ENCODE results near the gene AEBP1.

The AEBP1 gene

DNA sequence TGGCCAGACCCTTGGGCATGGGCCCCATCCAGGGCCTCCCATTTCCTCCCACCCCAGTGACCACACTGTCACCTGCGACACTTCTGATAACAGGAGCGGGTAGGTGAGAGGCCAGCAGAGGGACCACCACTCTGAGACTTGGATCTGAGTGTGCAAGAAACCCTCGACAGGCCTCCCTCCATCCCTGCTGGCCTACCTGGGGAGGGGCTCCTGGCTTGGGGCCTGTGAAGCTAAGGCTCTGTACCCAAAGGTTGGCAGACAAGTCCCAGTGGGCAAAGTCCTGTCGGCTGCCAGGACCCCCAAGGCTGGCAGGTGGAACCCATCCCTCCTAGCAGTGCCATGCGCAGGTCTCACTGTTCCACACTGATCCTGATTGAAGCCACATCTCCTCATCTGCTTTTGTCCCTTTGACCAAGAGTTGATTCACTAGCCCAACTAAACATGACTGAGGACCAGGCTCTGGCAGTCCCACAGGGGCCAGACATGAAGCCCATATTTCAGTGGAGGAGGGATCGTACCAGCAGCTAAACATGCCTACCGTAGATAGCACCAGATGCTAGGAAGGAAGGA lies 37.6 kb upstream of the AEBP1 start:
- no peak for DNase-seq (ENCODE audit: low read depth in 2 of 3, low spot score in 1 of 3)

DNA sequence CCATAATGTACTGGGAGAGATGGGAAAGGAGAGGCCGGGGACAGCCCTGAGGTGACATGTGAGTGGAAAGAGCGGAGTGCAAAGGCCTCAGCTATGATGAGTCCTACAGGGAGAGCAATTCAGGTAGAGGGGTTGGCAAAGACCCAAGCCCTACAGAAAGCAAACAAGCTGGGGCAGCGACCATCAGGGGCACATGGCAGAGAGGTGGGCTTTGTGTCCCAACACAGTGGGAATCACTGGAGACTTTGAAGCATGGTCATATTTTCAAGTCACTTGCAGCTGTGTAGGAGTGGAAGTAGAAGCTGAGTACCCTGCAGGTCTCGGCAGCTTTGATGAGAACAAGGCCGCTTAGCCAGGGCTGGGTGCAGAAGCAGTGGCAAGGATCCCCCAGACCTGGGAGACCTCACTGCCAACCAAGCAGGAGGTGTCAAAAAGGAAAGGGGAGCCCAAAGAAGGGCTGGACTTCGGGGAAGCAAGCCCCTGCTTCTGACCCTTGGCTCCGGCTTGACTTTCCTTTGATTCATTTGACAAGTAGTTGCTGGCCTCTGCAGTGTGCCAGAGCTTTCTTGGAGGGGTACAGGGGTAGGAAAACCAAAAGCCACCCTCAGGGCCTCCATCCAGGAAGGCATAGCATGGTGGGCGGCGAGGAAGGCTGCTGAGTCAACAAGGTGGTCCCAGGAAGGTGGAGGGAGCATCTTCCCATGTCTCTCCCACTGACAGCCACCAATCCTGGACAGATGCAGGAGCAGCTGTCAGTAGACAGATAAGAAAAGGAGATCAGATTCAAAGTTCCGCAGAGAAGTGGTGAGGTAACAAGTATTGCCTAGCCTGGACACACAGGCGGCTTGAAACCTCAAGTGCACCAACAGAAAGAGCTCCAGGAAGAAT lies 36.8 kb upstream of the AEBP1 start:
- DNase-seq (ENCODE audit: low read depth in 2 of 3, low spot score in 1 of 3), result no peak

- no peak for DNase-seq (ENCODE audit: low read depth in 2 of 3, low spot score in 1 of 3)
These were observed 36.1 kb upstream of the AEBP1 start for GRCh38 chr7:44068054-44068453.

GRCh38 chr7:44071726-44072363 lies 32.3 kb upstream of the AEBP1 start:
- DNase-seq (ENCODE audit: low read depth in 2 of 3, low spot score in 1 of 3), result no peak

GRCh38 chr7:44072364-44073231 lies 31.5 kb upstream of the AEBP1 start:
- no peak for DNase-seq (ENCODE audit: low read depth in 2 of 3, low spot score in 1 of 3)

DNA sequence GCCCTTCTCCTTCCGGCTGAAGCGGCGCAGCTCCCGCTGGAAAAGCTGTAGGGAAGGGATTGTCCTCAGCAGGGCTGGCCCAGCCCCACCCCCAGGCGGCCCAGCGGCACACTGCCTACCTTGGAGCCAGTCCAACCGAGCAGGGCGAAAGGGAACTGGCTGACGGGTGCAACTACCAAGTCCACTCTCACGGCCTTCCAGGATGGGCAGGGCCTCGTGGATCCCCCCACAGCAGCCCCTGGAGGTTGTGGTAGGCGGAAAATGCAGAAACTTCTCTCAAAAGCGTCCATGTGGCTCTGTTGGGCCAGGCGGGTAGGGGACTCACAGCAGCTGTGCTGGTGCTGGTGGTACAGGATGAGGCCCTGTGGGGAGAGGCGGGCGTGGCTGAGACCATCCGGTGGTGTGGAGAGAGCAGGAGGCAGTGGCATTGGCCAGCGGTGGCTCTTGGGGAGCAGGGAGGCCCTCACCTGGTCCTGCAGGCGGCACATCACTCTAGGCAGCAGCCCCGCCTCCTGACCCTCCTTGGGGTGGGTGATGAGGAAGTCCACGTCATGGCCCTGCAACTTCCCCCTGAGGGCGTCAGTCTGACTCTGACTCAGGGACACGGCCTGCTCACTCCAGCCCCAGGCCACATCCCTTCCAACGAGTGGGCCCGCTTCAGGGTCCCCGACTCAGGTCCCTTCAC lies 30.3 kb upstream of the AEBP1 start:
- DNase-seq (ENCODE audit: low read depth in 2 of 3, low spot score in 1 of 3), result no peak

DNA sequence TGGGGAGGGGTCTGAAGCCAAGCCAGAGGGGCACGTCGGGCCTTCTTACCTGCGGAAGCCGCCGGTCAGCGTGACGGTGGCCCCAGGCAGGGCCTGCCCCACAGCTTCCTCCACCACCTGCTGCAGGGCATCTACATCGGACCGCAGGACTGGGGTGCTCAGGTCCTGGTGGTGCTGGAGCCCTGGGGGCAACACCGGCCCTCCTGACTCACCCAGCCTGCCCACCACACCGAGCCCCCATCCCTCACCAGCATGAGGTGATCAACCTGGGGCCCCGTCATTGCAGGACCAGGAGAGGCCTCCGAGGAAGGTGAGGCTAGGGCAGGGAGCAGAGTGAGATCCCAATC lies 29.8 kb upstream of the AEBP1 start:
- no peak for DNase-seq (ENCODE audit: low read depth in 2 of 3, low spot score in 1 of 3)

- DNase-seq (ENCODE audit: low read depth in 2 of 3, low spot score in 1 of 3), result no peak
These were observed 28.7 kb upstream of the AEBP1 start for GRCh38 chr7:44075296-44076075.

DNA sequence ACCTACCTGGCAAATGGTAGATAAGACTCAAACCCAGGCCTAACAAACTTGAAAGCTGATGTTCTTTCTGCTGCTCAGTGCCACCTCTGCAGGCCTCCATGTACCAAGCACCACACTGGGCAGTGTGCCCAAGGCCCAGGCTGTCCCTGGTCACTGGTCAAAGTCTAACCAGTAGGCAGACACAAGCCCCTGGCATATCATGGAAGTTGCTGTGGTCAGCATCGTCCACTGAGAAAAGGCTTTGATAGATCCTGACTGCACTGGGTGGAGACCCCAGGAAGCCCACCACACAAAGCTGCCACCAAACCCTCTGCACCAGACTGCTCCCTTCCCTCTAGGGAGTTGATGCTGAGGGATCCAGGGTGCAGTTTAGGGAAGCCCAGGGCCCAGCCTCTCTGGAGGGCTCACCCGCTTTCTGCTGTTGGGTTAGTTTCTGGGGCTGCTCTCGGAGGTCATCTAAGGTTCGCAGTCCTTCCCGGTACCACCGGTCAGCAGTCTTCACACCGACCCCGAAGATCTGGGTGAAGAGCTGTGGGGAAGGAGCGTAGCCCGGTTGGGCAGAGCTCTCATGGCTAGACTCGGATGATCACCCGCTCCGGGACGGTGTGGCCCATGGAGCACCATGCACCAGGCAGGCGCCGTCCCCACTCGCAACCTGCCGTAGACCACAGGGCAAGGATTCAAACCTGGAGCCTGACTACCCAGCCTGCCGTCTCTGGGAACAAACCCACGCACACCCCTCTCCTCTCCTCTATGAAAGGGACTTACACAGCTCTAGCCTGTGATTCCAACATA lies 27.8 kb upstream of the AEBP1 start:
- no peak for DNase-seq (ENCODE audit: low read depth in 2 of 3, low spot score in 1 of 3)

GRCh38 chr7:44077061-44077460 lies 27.1 kb upstream of the AEBP1 start:
- no peak for DNase-seq (ENCODE audit: low read depth in 2 of 3, low spot score in 1 of 3)

- DNase-seq (ENCODE audit: low read depth in 2 of 3, low spot score in 1 of 3), result no peak
These were observed 26.5 kb upstream of the AEBP1 start for GRCh38 chr7:44077681-44078091.

- DNase-seq (ENCODE audit: low read depth in 2 of 3, low spot score in 1 of 3), result no peak
These were observed 25.6 kb upstream of the AEBP1 start for GRCh38 chr7:44078521-44078920.

- no peak for DNase-seq (ENCODE audit: low read depth in 2 of 3, low spot score in 1 of 3)
These were observed 24.7 kb upstream of the AEBP1 start for GRCh38 chr7:44079331-44080021.

DNA sequence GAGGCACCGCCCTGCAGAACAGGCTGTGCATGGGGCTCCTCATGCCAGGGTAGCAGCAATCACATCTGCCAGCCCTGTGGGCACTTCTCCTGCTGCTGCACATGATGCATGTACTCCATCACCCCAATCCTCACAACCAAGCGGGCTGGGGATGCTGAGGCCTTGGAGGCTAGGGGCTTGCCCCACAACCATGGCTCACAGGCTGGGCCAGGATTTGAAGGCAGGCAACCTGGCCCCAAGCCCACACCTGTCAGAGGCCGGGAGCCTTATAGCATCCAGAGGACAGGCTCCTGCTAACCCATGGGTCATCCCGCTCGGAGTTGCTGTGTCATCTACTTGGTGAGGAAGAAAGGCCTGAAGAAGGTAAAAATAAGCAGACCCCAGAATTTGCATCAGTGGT lies 24.0 kb upstream of the AEBP1 start:
- DNase-seq (ENCODE audit: low read depth in 2 of 3, low spot score in 1 of 3), result no peak

DNA sequence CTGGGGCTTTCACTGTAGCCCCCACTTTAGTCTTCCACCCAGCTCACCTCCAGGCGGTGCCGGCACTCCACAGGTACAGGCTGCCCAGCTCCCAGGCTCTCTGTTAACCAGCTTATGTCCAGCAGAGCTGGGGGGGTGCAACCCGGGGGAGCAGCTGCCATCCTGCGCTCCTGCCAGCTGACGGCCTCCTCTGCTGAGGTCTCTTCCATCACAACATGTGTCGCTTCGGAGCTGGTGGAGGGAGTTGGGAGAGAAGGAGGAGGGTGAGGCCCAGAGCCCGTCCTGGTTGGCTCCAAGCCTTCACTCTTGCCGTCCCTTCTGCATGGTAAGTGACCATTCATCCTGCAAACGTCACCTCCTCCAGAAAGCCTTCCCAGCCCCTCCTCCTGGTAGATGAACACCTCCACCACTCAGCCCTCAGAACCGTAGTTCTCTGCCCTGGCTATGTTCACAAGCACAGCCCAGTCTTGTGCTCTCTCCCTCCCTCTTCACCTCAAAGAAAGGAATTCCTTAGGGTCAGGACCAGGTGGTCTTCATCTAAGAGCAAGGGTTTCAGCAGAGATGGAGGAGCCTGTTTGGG lies 23.4 kb upstream of the AEBP1 start:
- DNase-seq (ENCODE audit: low read depth in 2 of 3, low spot score in 1 of 3), result no peak

DNA sequence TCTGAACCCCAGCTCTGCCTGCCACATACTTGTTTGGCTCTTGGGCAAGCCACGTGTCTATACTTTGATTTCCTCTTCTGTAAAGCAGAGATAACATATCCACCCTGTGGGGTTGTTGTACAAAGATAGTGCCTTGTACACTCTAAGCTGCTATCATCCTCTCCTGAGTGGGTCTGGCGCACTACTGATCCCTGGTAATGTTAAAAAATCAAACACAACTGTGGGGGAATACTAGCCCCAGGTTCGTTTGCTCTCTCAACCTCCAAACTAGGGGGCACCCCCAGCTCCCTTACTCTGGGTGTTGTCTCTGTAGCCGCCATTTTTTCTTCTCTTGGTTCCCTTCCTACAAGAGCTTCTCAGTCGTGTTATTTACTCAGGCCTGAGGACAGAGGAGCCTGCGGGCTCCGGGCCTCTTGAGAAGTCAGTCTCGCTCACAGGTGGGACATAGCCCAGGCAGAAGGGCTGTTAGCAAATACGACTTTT lies 22.8 kb upstream of the AEBP1 start:
- DNase-seq (ENCODE audit: low read depth in 2 of 3, low spot score in 1 of 3), result no peak

DNA sequence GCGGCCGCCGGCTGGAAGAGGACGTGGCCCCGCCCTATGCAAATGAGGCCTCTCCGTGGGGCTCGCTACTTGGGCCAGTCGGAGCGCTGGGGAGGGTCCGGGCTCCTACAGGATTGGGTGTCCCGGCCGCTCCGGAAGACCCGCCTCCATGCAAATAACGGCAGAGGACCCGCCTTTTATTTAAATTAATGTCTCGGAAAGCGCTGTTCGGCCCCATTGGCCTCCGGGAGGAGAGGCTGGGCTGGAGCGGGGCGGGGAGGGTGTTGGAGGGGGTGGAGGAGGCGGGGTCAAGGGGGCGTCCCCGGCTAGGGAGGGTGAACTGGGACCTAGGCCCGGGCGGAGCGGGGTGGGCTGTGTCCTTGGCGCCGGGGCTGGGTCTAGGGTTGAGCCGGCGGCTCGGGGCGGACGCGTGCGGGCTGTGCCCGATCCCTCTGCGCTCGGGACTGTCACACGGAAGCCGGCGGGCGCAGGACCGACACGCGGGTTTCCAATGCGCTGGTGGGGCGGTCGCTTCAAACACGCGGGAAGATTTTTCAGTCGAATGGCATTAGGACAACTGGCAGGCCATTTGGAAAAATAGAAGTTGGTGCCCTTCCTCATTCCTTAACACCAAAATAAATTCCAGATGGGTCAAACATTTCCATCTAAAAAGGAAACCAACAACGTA lies 21.5 kb upstream of the AEBP1 start:
- peak; percentile 92 to 98 (median 97) for DNase-seq (ENCODE audit: low read depth in 2 of 3, low spot score in 1 of 3)

GRCh38 chr7:44083796-44084195 lies 20.3 kb upstream of the AEBP1 start:
- DNase-seq (ENCODE audit: low read depth in 2 of 3, low spot score in 1 of 3), result no peak
